H1 (cell line): ENCODE data around the gene RALGAPA2. TPM values are rescaled to one million over a fixed set of nuclear protein-coding genes. Genes with fewer than 3 reads are reported as not detected.

ENCODE experiments used
- CEBPB ChIP-seq: IDR thresholded peaks from 2 replicates; pipeline ENCODE4 v1.6.1; 2012; ENCODE audit warnings: low read depth, low read length
- FOSL1 ChIP-seq: IDR thresholded peaks from 2 replicates; pipeline ENCODE4 v1.6.1; 2011; ENCODE audit warnings: mild to moderate bottlenecking, low read depth, low read length, moderate library complexity; ENCODE audit not compliant: insufficient read depth
- GTF2F1 ChIP-seq: IDR thresholded peaks from 2 replicates; pipeline ENCODE4 v1.6.1; 2012; ENCODE audit warnings: low read depth, low read length, improper control_type of control experiment, borderline replicate concordance
- JUN ChIP-seq: IDR thresholded peaks from 2 replicates; pipeline ENCODE4 v1.6.1; 2011; ENCODE audit warnings: low read depth, mild to moderate bottlenecking, improper control_type of control experiment, low read length
- KDM1A ChIP-seq: fragments of 200-600, 300-600 bp; sonication (generic); IDR thresholded peaks from 2 replicates; pipeline ENCODE4 v1.7.1; 2016; ENCODE audit warnings: mild to moderate bottlenecking, low read length, borderline replicate concordance
- NRF1 ChIP-seq: IDR thresholded peaks from 2 replicates; pipeline ENCODE4 v1.6.1; 2011; ENCODE audit warnings: mild to moderate bottlenecking, low read depth, low read length, improper control_type of control experiment
- PHF8 ChIP-seq: fragments of 200-600 bp; sonication (generic); conservative IDR thresholded peaks from 2 replicates; pipeline ENCODE4 v1.7.1; 2012; ENCODE audit warnings: low read depth, mild to moderate bottlenecking, inconsistent platforms, low read length, moderate library complexity
- ZNF274 ChIP-seq: IDR thresholded peaks from 2 replicates; pipeline ENCODE4 v1.7.0; 2012; ENCODE audit warnings: low read length, borderline replicate concordance; ENCODE audit errors: extremely low read depth
- polyA plus RNA-seq, 7 experiments: library from polyadenylated mRNA; depleted of rRNA in 3 of 7; stranded (reverse) in 5 of 7; unstranded in 2 of 7; fragments of >200 nt in 5 of 7; fragments of 200-250 nt in 2 of 7; gene quantifications; 1 replicate in 5 of 7; 2 replicates in 1 of 7; 4 replicates in 1 of 7; pipeline versions ENCODE4 v1.2.1 to v1.2.3, GENCODE V29; 2011 to 2013; ENCODE audit warnings: missing spikeins in 2 of 7, mixed read lengths in 2 of 7
- total RNA-seq: library from RNA; stranded (reverse); fragmentation: NEBNext Ultra II Directional; extraction: Animal tissue kit (Norgen Biotek cat#: 25700); gene quantifications from 2 replicates; pipeline ENCODE4 v1.2.1, GENCODE V29; 2021
- TF ChIP-seq, protein P1 (sequence below): fragments of 300-600 bp; sonication (generic); IDR thresholded peaks from 2 replicates; pipeline ENCODE4 v1.7.1; 2012; ENCODE audit warnings: low read length, moderate library complexity, mild to moderate bottlenecking, inconsistent platforms; ENCODE audit not compliant: insufficient replicate concordance
- TF ChIP-seq, protein P2 (sequence below): IDR thresholded peaks from 2 replicates; pipeline ENCODE4 v1.6.1; 2012; ENCODE audit warnings: low read length, inconsistent platforms

The RALGAPA2 gene
- total and polyA plus RNA-seq, 2 of the 8 experiments (the other 6 are each of a cell fraction or from before 2014, with no cell fraction given) = 5.1 to 25.5 TPM

DNA sequence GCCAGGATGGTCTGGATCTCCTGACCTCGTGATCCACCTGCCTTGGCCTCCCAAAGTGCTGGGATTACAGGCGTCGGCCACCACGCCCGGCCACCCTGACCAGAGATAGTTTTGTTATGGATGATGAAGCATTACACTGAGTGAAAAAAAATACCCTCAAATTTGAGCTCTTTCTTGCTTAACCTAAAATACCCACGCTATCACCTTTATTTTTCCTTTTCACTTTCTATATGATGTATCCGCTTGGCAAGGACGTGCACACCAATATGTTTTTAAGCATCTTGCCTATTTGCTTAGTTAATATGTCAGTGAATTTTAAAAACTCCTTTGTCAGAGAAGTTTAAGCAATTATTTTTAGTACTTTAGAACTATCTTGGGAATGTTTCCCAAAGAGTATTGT, 194.2 kb downstream of the RALGAPA2 start (continued):
- TF ChIP-seq, protein P1, sequence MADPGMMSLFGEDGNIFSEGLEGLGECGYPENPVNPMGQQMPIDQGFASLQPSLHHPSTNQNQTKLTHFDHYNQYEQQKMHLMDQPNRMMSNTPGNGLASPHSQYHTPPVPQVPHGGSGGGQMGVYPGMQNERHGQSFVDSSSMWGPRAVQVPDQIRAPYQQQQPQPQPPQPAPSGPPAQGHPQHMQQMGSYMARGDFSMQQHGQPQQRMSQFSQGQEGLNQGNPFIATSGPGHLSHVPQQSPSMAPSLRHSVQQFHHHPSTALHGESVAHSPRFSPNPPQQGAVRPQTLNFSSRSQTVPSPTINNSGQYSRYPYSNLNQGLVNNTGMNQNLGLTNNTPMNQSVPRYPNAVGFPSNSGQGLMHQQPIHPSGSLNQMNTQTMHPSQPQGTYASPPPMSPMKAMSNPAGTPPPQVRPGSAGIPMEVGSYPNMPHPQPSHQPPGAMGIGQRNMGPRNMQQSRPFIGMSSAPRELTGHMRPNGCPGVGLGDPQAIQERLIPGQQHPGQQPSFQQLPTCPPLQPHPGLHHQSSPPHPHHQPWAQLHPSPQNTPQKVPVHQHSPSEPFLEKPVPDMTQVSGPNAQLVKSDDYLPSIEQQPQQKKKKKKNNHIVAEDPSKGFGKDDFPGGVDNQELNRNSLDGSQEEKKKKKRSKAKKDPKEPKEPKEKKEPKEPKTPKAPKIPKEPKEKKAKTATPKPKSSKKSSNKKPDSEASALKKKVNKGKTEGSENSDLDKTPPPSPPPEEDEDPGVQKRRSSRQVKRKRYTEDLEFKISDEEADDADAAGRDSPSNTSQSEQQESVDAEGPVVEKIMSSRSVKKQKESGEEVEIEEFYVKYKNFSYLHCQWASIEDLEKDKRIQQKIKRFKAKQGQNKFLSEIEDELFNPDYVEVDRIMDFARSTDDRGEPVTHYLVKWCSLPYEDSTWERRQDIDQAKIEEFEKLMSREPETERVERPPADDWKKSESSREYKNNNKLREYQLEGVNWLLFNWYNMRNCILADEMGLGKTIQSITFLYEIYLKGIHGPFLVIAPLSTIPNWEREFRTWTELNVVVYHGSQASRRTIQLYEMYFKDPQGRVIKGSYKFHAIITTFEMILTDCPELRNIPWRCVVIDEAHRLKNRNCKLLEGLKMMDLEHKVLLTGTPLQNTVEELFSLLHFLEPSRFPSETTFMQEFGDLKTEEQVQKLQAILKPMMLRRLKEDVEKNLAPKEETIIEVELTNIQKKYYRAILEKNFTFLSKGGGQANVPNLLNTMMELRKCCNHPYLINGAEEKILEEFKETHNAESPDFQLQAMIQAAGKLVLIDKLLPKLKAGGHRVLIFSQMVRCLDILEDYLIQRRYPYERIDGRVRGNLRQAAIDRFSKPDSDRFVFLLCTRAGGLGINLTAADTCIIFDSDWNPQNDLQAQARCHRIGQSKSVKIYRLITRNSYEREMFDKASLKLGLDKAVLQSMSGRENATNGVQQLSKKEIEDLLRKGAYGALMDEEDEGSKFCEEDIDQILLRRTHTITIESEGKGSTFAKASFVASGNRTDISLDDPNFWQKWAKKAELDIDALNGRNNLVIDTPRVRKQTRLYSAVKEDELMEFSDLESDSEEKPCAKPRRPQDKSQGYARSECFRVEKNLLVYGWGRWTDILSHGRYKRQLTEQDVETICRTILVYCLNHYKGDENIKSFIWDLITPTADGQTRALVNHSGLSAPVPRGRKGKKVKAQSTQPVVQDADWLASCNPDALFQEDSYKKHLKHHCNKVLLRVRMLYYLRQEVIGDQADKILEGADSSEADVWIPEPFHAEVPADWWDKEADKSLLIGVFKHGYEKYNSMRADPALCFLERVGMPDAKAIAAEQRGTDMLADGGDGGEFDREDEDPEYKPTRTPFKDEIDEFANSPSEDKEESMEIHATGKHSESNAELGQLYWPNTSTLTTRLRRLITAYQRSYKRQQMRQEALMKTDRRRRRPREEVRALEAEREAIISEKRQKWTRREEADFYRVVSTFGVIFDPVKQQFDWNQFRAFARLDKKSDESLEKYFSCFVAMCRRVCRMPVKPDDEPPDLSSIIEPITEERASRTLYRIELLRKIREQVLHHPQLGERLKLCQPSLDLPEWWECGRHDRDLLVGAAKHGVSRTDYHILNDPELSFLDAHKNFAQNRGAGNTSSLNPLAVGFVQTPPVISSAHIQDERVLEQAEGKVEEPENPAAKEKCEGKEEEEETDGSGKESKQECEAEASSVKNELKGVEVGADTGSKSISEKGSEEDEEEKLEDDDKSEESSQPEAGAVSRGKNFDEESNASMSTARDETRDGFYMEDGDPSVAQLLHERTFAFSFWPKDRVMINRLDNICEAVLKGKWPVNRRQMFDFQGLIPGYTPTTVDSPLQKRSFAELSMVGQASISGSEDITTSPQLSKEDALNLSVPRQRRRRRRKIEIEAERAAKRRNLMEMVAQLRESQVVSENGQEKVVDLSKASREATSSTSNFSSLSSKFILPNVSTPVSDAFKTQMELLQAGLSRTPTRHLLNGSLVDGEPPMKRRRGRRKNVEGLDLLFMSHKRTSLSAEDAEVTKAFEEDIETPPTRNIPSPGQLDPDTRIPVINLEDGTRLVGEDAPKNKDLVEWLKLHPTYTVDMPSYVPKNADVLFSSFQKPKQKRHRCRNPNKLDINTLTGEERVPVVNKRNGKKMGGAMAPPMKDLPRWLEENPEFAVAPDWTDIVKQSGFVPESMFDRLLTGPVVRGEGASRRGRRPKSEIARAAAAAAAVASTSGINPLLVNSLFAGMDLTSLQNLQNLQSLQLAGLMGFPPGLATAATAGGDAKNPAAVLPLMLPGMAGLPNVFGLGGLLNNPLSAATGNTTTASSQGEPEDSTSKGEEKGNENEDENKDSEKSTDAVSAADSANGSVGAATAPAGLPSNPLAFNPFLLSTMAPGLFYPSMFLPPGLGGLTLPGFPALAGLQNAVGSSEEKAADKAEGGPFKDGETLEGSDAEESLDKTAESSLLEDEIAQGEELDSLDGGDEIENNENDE = no peak
- TF ChIP-seq PHF8 (no peak), NRF1 (no peak), FOSL1 (no peak), ZNF274 (no peak), CEBPB (no peak), JUN (no peak), KDM1A (no peak), GTF2F1 (no peak)
- TF ChIP-seq, protein P2, sequence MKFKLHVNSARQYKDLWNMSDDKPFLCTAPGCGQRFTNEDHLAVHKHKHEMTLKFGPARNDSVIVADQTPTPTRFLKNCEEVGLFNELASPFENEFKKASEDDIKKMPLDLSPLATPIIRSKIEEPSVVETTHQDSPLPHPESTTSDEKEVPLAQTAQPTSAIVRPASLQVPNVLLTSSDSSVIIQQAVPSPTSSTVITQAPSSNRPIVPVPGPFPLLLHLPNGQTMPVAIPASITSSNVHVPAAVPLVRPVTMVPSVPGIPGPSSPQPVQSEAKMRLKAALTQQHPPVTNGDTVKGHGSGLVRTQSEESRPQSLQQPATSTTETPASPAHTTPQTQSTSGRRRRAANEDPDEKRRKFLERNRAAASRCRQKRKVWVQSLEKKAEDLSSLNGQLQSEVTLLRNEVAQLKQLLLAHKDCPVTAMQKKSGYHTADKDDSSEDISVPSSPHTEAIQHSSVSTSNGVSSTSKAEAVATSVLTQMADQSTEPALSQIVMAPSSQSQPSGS = no peak
